Right lung (tissue), 5 donors: ENCODE measurements around the gene BRINP3. TPM values are rescaled to one million over a fixed set of nuclear protein-coding genes. Genes with fewer than 3 reads are reported as not detected.

ENCODE experiments used
- DNase-seq, 2 donors: peaks; one replicate each; pipeline ENCODE4 v3.0.0-alpha.2; 2013
- polyA plus RNA-seq, 5 donors: library from polyadenylated mRNA; unstranded; fragments of 120-200 nt; gene quantifications; one replicate each; pipeline versions ENCODE4 v1.2.1 to v1.2.3, GENCODE V29; 2013; ENCODE audit warnings: inconsistent platforms in 1 of 5, low replicate concordance in 1 of 5; ENCODE audit not compliant: insufficient read length in 5 of 5, insufficient read depth in 1 of 5

BRINP3 gene
- polyA plus RNA-seq, 5 donors: 6.7 to 13.5 (median 11.1) TPM

GRCh38 chr1:190116921-190117320 lies 360.7 kb downstream of the BRINP3 start:
- no peak for DNase-seq

GRCh38 chr1:190104961-190105360 lies 372.7 kb downstream of the BRINP3 start:
- DNase-seq: no peak

GRCh38 chr1:190102757-190103326 lies 374.8 kb downstream of the BRINP3 start:
- DNase-seq: no peak

- no peak for DNase-seq
Observed at GRCh38 chr1:190101756-190102155, 375.9 kb downstream of the BRINP3 start.

- DNase-seq: no peak
Observed at GRCh38 chr1:190098756-190099155, 378.9 kb downstream of the BRINP3 start.

GRCh38 chr1:190098107-190098506 lies 379.6 kb downstream of the BRINP3 start:
- no peak for DNase-seq

- DNase-seq: no peak
Observed at GRCh38 chr1:190095596-190095995, 382.1 kb downstream of the BRINP3 start.

GRCh38 chr1:190084552-190084951 lies 393.1 kb downstream of the BRINP3 start:
- no peak for DNase-seq

- DNase-seq: no peak
Observed at GRCh38 chr1:190068304-190068703, 409.4 kb downstream of the BRINP3 start.

- no peak for DNase-seq
Observed at GRCh38 chr1:190067592-190067991, 410.1 kb downstream of the BRINP3 start.

- DNase-seq: no peak
Observed at GRCh38 chr1:190066011-190066410, 411.7 kb downstream of the BRINP3 start.

GRCh38 chr1:190049314-190049713 lies 428.4 kb downstream of the BRINP3 start:
- no peak for DNase-seq
